GM20431 (cell line): ENCODE data around the gene CYP26C1.

Experiments used
- in situ Hi-C: fragments of 300-500 bp; cut with MseI, MboI; formaldehyde crosslinking; loops from one replicate; pipeline ENCODE4 v1.15.0; 2020; ENCODE audit warnings: low sequenced_read_pairs; ENCODE audit not compliant: unreplicated experiment

Gene CYP26C1

GRCh38 chr10:93063977-93064660, 3.5 kb downstream of the CYP26C1 start:
- in situ Hi-C loops = no loop called here

DNA sequence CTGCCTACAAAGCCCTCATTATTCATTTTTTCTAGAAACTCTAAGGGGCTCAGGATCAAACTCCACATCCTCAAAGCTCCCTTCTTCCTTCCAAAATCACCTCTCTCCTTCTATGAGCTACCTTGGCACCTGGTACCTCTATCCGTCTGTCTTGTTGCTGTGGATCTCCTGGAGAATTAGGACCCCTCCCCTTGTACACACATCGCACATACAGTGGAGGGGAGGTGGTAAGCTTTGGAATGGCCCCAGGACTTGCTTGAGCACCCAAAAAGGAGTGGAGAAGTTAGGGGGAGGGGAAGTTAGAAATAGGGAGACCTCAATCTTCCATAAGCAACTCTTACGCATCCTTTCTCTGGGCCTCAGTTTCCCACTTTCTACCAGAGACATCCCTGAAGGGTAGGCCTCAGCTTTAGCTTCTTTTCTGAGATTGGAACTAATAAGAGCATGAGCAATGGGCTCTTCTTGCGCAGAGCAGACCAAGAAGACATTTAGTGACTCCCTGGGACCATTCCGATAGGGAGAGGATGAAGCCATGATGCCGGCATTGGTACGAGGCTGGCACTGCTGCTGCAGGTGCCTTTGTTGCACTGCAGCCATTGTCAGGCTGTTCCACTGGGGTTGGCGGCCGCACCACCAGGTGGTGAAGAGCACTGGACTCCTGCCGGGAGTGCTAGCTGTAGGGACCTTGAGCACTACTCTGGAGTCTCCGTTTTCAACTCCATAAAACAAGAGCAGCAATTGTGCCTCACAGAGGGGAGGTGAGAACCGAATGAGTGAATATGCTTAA, 4.5 kb downstream of the CYP26C1 start:
- in situ Hi-C loops = no loop called here

GRCh38 chr10:93065675-93066543, 5.3 kb downstream of the CYP26C1 start:
- in situ Hi-C loops = no loop called here

GRCh38 chr10:93066544-93066913, 5.9 kb downstream of the CYP26C1 start:
- in situ Hi-C loops = no loop called here

DNA sequence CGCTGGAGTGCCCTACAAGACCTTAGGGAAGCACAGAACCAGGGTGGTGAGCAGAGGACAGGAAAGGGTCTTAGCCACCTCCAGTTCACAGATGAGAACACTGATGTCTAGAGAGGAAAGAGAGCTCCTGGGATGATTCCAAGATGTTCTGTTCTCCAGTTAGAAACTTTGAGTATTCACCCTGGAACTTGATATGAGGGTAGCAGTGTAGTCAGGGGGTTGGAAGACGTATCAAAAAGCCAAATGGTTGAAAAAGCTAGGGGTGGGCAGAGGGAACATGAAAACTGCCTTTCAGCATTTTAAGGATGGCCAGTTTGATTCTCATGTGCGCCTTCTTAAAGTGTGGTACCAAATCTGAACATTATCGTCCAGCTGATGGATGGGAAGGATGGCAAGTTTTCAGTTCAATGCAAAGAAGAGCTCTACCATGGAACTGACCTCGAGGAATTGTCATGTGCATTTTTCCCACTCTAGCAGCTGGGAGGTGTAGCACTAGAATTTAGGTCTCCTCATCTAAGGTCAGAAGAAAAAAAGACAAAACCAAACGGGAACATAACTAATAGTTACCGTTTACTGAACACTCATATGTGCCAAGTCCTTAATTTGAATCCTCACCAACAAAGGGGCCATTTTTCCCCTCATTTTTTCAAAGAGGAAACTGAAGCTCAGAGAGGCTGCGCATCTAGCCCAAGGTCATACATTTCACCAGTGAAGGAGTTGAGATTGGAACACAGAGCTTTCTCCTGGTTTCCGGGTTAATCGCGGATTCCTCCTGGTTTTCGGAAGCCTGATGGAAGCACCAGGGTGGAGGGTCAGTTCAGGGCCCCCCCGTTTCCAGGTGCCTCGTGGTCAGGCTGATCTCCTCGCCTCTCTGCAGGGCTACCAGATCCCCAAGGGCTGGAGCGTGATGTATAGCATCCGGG, 7.1 kb downstream of the CYP26C1 start:
- in situ Hi-C loops = no loop called here

DNA sequence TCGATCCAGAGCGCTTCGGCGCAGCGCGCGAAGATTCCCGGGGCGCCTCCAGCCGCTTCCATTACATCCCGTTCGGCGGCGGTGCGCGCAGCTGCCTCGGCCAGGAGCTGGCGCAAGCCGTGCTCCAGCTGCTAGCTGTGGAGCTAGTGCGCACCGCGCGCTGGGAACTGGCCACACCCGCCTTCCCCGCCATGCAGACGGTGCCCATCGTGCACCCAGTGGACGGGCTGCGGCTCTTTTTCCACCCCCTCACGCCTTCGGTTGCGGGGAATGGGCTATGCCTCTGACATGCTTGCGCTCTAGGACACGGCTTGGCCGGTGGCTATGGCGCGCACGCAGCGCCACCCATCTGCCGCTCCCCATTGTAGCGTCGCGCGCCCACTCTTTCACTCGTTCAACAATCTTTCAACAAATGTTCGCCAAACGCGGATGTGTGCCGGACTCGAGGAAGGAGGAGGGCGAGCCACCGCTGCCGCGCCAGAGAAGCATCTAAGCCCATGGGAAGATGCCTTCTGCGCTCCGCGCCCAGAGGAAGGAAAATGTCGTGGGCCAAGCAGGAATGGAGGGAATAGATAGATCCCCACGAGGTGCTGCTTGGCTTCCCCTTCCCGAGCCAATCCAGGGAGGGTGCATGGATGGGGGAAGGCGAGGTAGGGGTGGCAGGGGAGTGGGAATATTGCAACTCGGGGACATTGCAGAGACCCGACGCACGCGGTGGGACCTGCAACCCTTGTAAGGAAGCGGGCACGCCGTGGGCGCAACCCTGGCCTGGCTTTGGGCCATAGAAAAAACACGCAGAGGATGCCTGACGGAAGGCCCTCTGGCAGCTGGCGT, 8.0 kb downstream of the CYP26C1 start:
- in situ Hi-C loops = no loop called here

DNA sequence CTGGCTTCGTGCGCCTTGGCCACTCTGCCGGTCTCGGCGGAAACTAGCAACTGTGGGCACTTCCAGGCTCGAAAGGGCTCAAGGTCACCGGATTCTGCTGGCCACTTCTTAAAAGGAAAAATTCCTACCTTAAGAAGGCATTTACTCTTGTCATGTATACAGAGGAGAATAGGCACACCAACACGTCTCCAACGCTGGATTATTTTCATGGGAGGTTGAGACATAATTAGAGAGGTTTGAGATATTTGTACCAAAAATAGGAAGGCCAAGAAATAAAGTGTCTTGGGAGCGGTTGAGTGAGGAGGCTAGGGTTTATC, 8.6 kb downstream of the CYP26C1 start:
- in situ Hi-C loops = no loop called here

DNA sequence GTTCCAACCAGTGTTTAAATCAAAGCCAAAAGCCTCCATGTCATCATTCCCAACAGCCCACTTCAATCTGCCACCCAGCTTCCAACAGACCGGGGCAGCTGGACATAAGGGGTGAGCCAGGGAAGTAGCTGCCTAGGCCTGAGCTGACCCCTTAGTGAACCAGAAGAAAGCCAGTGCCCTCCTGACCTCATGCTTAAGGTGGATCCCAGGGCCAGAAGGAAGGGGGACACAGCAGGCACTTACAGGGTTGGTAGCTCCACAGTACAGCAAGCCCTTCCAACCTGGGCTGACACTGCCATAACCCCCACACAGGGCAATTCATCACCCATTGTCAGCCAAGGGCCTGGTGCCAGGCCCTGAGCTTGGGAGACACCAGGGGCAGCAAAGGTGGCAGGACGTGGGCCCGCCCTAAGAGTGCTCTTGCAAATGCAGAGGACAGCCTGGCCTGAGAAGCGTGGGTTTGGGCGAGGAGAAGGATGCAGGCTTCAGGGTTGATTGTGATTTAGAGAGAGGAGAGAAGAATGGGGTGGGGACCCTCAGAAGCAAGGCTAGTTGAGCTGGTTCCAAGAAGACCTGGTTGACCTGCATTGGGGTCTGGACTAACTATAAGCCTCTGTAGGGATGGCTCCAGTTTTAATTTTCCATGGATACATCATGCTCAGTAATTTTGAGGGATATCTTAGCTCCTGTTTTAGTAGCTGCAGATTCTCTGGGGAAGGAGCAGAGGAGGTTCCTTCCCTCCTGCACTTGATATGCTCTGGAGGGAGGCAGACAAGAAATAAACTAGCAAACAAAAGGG, 10.0 kb downstream of the CYP26C1 start:
- in situ Hi-C loops = no loop called here

DNA sequence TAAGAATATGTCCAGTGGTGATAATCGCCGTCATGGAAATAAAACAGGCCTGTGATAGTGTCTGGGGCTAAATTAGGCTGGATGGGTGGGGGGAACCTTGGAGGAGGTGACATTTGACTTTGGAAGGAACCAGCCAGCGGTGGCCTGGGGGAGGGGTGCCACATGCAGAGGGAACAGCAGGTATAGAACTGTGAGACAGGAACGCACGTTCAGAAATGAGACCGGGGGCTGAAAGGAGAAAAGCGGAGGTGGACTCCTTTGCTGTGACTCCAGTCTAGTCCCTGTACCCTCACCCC, 10.5 kb downstream of the CYP26C1 start:
- in situ Hi-C loops = no loop called here

GRCh38 chr10:93071674-93072224, 11.2 kb downstream of the CYP26C1 start:
- in situ Hi-C loops = no loop called here

- in situ Hi-C loops = no loop called here
Observed at GRCh38 chr10:93072225-93072712, 11.7 kb downstream of the CYP26C1 start.

GRCh38 chr10:93072713-93073538, 12.3 kb downstream of the CYP26C1 start:
- in situ Hi-C loops = no loop called here

- in situ Hi-C loops = no loop called here
Observed at GRCh38 chr10:93073539-93074146, 13.0 kb downstream of the CYP26C1 start, which contains the start of gene CYP26A1. Gene CYP26A1 (plus strand): TSS chr10:93073893. CDS start chr10:93073935, 42 bp downstream.

- in situ Hi-C loops = no loop called here
Observed at GRCh38 chr10:93074147-93074596, 13.6 kb downstream of the CYP26C1 start.

GRCh38 chr10:93074597-93075368, 14.2 kb downstream of the CYP26C1 start:
- in situ Hi-C loops = no loop called here
